ENCODE measurements around the gene POU2F1.

GRCh38 chr1:167462341-167462740 lies 241.7 kb downstream of the POU2F1 start:
- TF ChIP-seq CTCF (IDR thresholded peaks at IDR 0.05; ENCODE audit: poor library complexity, severe bottlenecking) (no peak), POLR2AphosphoS5 (IDR thresholded peaks at IDR 0.05) (no peak), EZH2 (IDR thresholded peaks at IDR 0.05; ENCODE audit: borderline replicate concordance, insufficient read depth, low read length, poor library complexity, severe bottlenecking) (no peak), MXI1 (conservative IDR thresholded peaks at IDR 0.05; ENCODE audit: poor library complexity, severe bottlenecking) (no peak), EP300 (conservative IDR thresholded peaks at IDR 0.05; ENCODE audit: poor library complexity, severe bottlenecking) (no peak), RAD21 (conservative IDR thresholded peaks at IDR 0.05) (no peak), TAF1 (IDR thresholded peaks at IDR 0.05; ENCODE audit: low read depth) (no peak), SMC3 (conservative IDR thresholded peaks at IDR 0.05; ENCODE audit: poor library complexity) (no peak)
- TF ChIP-seq, protein P1, sequence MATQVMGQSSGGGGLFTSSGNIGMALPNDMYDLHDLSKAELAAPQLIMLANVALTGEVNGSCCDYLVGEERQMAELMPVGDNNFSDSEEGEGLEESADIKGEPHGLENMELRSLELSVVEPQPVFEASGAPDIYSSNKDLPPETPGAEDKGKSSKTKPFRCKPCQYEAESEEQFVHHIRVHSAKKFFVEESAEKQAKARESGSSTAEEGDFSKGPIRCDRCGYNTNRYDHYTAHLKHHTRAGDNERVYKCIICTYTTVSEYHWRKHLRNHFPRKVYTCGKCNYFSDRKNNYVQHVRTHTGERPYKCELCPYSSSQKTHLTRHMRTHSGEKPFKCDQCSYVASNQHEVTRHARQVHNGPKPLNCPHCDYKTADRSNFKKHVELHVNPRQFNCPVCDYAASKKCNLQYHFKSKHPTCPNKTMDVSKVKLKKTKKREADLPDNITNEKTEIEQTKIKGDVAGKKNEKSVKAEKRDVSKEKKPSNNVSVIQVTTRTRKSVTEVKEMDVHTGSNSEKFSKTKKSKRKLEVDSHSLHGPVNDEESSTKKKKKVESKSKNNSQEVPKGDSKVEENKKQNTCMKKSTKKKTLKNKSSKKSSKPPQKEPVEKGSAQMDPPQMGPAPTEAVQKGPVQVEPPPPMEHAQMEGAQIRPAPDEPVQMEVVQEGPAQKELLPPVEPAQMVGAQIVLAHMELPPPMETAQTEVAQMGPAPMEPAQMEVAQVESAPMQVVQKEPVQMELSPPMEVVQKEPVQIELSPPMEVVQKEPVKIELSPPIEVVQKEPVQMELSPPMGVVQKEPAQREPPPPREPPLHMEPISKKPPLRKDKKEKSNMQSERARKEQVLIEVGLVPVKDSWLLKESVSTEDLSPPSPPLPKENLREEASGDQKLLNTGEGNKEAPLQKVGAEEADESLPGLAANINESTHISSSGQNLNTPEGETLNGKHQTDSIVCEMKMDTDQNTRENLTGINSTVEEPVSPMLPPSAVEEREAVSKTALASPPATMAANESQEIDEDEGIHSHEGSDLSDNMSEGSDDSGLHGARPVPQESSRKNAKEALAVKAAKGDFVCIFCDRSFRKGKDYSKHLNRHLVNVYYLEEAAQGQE (IDR thresholded peaks at IDR 0.05; ENCODE audit: borderline replicate concordance), result no peak
